Right forelimb (tissue), 1 donor: ENCODE results near the gene CSMD2.

Source experiments
- DNase-seq: peaks from one replicate; pipeline ENCODE4 v3.0.0-alpha.2; 2018

The CSMD2 gene

GRCh38 chr1:33792651-33793050, 372.4 kb downstream of the CSMD2 start:
- no peak for DNase-seq

GRCh38 chr1:33792216-33792615, 372.8 kb downstream of the CSMD2 start:
- DNase-seq: peak; percentile 31

GRCh38 chr1:33791251-33791650, 373.8 kb downstream of the CSMD2 start:
- DNase-seq: no peak

- DNase-seq: no peak
Measured at GRCh38 chr1:33790577-33790976, 374.5 kb downstream of the CSMD2 start.

GRCh38 chr1:33784876-33785275, 380.2 kb downstream of the CSMD2 start:
- peak; percentile 7 for DNase-seq

- DNase-seq: peak; percentile 6
Measured at GRCh38 chr1:33782776-33783175, 382.3 kb downstream of the CSMD2 start.

- DNase-seq: peak; percentile 5
Measured at GRCh38 chr1:33781652-33782051, 383.4 kb downstream of the CSMD2 start.

GRCh38 chr1:33777337-33777736, 387.7 kb downstream of the CSMD2 start:
- no peak for DNase-seq

GRCh38 chr1:33768821-33769220, 396.2 kb downstream of the CSMD2 start:
- no peak for DNase-seq

- no peak for DNase-seq
Measured at GRCh38 chr1:33768106-33768505, 396.9 kb downstream of the CSMD2 start.

GRCh38 chr1:33764149-33764548, 400.9 kb downstream of the CSMD2 start:
- no peak for DNase-seq

- no peak for DNase-seq
Measured at GRCh38 chr1:33763406-33763805, 401.6 kb downstream of the CSMD2 start.

GRCh38 chr1:33762962-33763361, 402.1 kb downstream of the CSMD2 start:
- DNase-seq: no peak

- DNase-seq: peak; percentile 65
Measured at GRCh38 chr1:33762109-33762830, 402.8 kb downstream of the CSMD2 start.

GRCh38 chr1:33758698-33759097, 406.3 kb downstream of the CSMD2 start:
- DNase-seq: no peak

- DNase-seq: no peak
Measured at GRCh38 chr1:33753087-33753856, 411.8 kb downstream of the CSMD2 start.

- DNase-seq: no peak
Measured at GRCh38 chr1:33745942-33746341, 419.1 kb downstream of the CSMD2 start.

- DNase-seq: no peak
Measured at GRCh38 chr1:33743221-33743998, 421.6 kb downstream of the CSMD2 start.

- no peak for DNase-seq
Measured at GRCh38 chr1:33742663-33743062, 422.4 kb downstream of the CSMD2 start.

- no peak for DNase-seq
Measured at GRCh38 chr1:33741749-33742148, 423.3 kb downstream of the CSMD2 start.

- no peak for DNase-seq
Measured at GRCh38 chr1:33740040-33740744, 424.8 kb downstream of the CSMD2 start.

- no peak for DNase-seq
Measured at GRCh38 chr1:33738976-33739375, 426.1 kb downstream of the CSMD2 start.

- DNase-seq: no peak
Measured at GRCh38 chr1:33738536-33738935, 426.5 kb downstream of the CSMD2 start.
